Hindlimb muscle (tissue), 1 donor: Measurements from ENCODE around the gene NPIPA3. TPM values are rescaled to one million over a fixed set of nuclear protein-coding genes. Genes with fewer than 3 reads are reported as not detected.
"Not testable (repeated sequence)": the region's sequence is repeated elsewhere in the genome, so short reads cannot be mapped to it uniquely, and the experiment has no call there.

ENCODE experiments used
- DNase-seq: peaks from one replicate; pipeline ENCODE4 v3.0.0-alpha.2; 2013
- polyA plus RNA-seq: library from polyadenylated mRNA; unstranded; fragments of 120-200 nt; gene quantifications from one replicate; pipeline ENCODE4 v1.2.1, GENCODE V29; 2013; ENCODE audit not compliant: insufficient read length

NPIPA3 gene
- polyA plus RNA-seq, 1 donor: 10.8 TPM

DNA sequence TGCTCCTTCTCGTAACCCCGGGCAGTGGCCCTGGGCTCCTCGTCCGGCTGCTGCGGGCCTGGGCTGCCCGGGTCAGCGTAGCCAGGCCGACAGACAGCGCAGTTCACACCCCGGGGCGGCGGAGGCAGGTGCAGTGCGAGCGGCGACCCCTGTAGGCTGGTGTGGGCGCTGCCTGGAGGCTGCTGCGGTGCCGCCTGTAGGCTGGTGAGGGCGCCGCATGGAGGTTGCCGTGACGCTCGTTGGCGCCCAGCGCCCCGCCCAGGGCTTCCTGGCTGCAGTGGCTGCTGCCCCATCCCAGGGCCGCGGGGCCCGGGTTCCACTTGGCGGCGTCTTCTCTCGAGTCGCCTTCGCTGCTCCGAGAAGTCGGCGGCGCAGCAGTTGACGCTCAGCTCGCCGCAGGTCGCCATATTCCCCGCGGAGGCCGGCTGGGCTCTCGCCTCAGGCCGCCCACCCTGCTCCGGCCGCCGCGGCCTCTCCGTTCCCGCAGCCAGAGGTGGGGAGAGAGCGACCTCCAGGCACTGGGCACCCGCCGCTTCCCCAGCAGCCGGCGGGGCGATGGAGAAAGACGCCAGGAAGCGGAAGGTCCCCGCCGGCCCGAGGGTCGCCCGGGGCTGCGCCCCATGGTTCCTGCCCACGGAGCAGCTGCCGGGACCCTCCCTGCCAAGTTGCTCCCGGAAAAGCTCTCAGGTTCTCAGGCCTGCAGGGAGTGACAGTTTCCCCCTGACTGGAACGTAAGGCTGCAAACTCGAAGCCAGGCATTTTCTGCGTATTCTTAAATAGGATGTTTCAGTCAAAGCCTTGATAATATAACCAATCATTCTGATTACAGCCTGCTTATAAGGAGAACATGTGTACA is 39.3 kb downstream of the NPIPA3 start, which contains the start of gene NPIPA2:
Gene NPIPA2, plus strand, starts transcription at position 261 of the 856 bp plus-strand sequence. CDS start 5,533 bp downstream, outside the sequence.
- DNase-seq: not testable (repeated sequence)

DNA sequence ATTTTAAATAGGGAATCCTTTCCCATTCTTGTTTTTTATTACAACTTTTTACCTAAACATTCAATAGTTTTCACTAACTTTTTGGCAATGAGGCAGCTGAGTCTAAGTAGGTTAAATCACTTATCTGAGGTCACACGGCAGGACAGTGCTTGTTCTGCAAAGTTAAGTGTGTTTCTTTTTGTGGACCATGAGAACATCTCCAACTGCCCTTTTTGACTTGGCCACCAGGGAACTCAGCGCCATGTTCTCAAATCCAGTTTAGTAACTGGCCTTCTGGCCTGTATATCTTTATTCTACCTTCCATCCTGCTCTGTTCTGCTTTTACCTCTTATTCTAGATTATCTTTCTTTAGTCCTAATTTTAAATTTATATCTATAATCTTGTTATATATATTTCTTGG is 70.4 kb downstream of the NPIPA3 start:
- DNase-seq: not testable (repeated sequence)

DNA sequence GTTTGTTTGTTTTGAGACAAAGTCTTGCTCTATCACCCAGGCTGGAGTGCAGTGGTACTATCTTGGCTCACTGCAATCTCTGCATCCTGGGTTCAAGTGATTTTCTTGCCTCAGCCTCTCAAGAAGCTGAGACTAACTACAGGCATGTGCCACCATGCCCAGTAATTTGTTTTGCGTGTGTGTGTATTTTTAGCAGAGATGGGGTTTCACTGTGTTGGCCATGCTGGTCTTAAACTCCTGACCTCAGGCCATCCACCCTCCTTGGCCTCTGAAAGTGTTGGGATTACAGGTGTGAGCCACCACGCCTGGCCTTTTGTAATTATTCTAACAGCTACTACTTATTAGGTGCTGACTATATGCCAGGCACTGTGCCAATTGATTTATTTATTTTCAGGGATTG is 72.4 kb downstream of the NPIPA3 start:
- DNase-seq: not testable (repeated sequence)

Other genes with a start within 250 kb of the NPIPA3 start
- 16.3 TPM for gene PARN, start 73.2 kb upstream of the NPIPA3 start, polyA plus RNA-seq
- 47.1 TPM for gene BFAR, start 70.5 kb upstream of the NPIPA3 start, polyA plus RNA-seq
- gene PLA2G10, start 9.1 kb upstream of the NPIPA3 start, polyA plus RNA-seq: 0.72 TPM
- not detected for gene NPIPA2, start 39.1 kb downstream of the NPIPA3 start, polyA plus RNA-seq
- 61.1 TPM for gene NOMO1, start 130.3 kb downstream of the NPIPA3 start, polyA plus RNA-seq
- gene NPIPA1, start 234.0 kb downstream of the NPIPA3 start, polyA plus RNA-seq: 125 TPM